ENCODE measurements around the gene PPFIA1.

DNA sequence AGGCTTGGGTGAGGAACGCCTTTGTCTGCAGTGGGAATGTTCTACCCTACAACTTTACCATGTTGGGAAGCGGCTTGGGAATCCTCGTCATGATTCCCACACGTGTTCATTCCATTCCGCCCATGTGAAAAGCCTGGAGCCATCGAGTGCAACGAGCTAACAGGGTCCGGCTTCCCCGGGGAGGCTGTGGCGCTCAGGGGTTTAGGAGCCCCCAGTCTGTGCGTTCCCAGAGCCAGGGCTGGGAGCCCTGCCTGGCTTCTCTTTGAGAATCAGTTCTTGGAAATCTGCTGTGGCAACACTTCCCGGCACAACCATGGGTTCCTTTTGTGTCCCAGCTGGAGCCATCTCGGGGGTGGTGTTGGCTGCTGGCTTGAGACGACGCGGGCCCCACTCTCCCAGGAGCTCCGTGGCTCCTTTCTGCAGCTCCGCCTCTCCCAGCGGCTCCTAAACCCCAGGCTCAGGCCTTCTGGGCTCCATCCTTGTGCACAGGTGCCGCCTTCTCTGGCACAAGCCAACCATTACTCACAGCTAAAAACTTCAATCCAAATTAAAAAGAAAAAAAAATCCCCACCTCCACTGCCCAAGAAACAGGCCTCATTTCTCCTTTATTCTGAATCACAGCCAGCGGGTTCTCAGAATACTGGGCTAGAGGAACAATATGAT lies 18.7 kb upstream of the PPFIA1 start:
- TF ChIP-seq CTCF (IDR thresholded peaks at IDR 0.05) (no peak), POLR2A (IDR thresholded peaks at IDR 0.05) (no peak)

Data from testis (tissue), 2 donors.